Epidermal melanocyte (primary cell): ENCODE data around the gene PADI6.
A peak's percentile ranks its signal among the peaks of the same experiment; 100 is the strongest.

Experiments used
- DNase-seq: peaks from one replicate; pipeline ENCODE4 v3.0.0; 2011; ENCODE audit warnings: low spot score; ENCODE audit not compliant: insufficient read length

The PADI6 gene

GRCh38 chr1:17434016-17434415, 62.0 kb downstream of the PADI6 start:
- DNase-seq = no peak

GRCh38 chr1:17434601-17435000, 62.6 kb downstream of the PADI6 start:
- DNase-seq = no peak

- no peak for DNase-seq
Observed at GRCh38 chr1:17436380-17437174, 64.6 kb downstream of the PADI6 start.

- no peak for DNase-seq
Observed at GRCh38 chr1:17437260-17437579, 65.2 kb downstream of the PADI6 start.

- peak; percentile 72 for DNase-seq
Observed at GRCh38 chr1:17437580-17438317, 65.8 kb downstream of the PADI6 start.

- peak; percentile 61 for DNase-seq
Observed at GRCh38 chr1:17438318-17439249, 66.6 kb downstream of the PADI6 start.

- peak; percentile 79 for DNase-seq
Observed at GRCh38 chr1:17439250-17440073, 67.5 kb downstream of the PADI6 start, which contains the start of gene RCC2. RCC2 (minus strand) TSS chr1:17439677; CDS start chr1:17438514, 1,163 bp downstream.

GRCh38 chr1:17440074-17440826, 68.3 kb downstream of the PADI6 start:
- DNase-seq = no peak

- no peak for DNase-seq
Observed at GRCh38 chr1:17440827-17441168, 68.8 kb downstream of the PADI6 start.

- DNase-seq = no peak
Observed at GRCh38 chr1:17441265-17441992, 69.4 kb downstream of the PADI6 start.

GRCh38 chr1:17441993-17442357, 70.0 kb downstream of the PADI6 start:
- no peak for DNase-seq

- DNase-seq = no peak
Observed at GRCh38 chr1:17442841-17443240, 70.8 kb downstream of the PADI6 start.

- no peak for DNase-seq
Observed at GRCh38 chr1:17447501-17447992, 75.6 kb downstream of the PADI6 start.
